ENCODE data around the gene TMEM60. TPM values are rescaled to one million over a fixed set of nuclear protein-coding genes. Genes with fewer than 3 reads are reported as not detected.

TMEM60 gene
- total and polyA plus RNA-seq, 2 donors (not counting 3 experiments of a cell fraction or from before 2014, with no cell fraction given) = 15.8 to 19.5 TPM

DNA sequence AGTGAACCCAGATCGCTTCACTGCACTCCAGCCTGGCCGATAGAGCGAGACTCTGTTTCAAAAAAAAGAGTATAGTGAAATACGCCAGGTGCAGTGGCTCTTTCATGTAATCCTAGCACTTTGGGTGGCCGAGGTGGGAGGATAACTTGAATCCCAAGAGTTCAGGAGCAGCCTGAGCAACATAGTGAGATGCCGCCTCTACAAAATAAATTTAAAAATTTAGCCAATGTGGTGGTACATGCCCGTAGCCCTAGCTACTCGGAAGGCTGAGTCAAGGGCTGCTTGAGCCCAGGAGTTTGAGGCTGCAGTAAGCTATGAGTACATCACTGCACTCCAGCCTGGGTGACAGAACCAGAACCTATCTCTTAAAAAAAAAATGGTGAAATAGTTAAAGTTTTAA is 27.9 kb downstream of the TMEM60 start:
- POLR2A ChIA-PET = no interaction called here
- Histone ChIP-seq H3K36me3 (ENCODE audit: control insufficient read depth in 2 of 2, extremely low read depth in 1 of 2, insufficient read depth in 2 of 2, low read length in 2 of 2) (no peaks in the 10 kb centered on the region), H3K9me3 (replicated peaks; ENCODE audit: control insufficient read depth, insufficient read depth, low read length) (no peaks in the 10 kb centered on the region), H4K20me1 (replicated peaks; ENCODE audit: control insufficient read depth, extremely low read depth, insufficient read depth, low read length) (no peaks in the 10 kb centered on the region), H3K9ac (replicated peaks; ENCODE audit: extremely low read depth, insufficient read depth, low read length) (no peak overlapping the region), H3K4me1 (ENCODE audit: control insufficient read depth, extremely low read depth, insufficient read depth, low read length) (no peaks in the 10 kb centered on the region), H3K9me1 (replicated peaks; ENCODE audit: control insufficient read depth, extremely low read depth, insufficient read depth, low read length) (no peaks in the 10 kb centered on the region), H3K79me2 (ENCODE audit: control insufficient read depth, insufficient read depth, low read length) (no peaks in the 10 kb centered on the region), H2AFZ (ENCODE audit: low read depth, low read length) (no peak overlapping the region), H3K4me3 (replicated peaks in 1 of 3; ENCODE audit: insufficient read depth in 1 of 3, low read depth in 1 of 3, low read length in 3 of 3) (no peak overlapping the region), H3K27me3 (ENCODE audit: control insufficient read depth in 2 of 2, insufficient read depth in 2 of 2, low read length in 2 of 2) (no peaks in the 10 kb centered on the region), H3K27ac (ENCODE audit: insufficient read depth, low read depth, low read length) (no peak overlapping the region), H3K4me2 (ENCODE audit: insufficient read depth, low read length) (no peak overlapping the region)
- CTCF ChIA-PET = interaction anchor here (1.5 kb wide), 1 partner anchor 119 kb away, joined by 4 read pairs; no protein-coding TSS in a partner anchor
- FAIRE-seq (no peak), DNase-seq (ENCODE audit: low read depth, low spot score) (no peak)
- TF ChIP-seq MYC (IDR thresholded peaks at IDR 0.05; ENCODE audit: low read depth, low read length) (no peak), POLR2A (IDR thresholded peaks at IDR 0.05; ENCODE audit: low read depth, low read length) (no peak), FOS (IDR thresholded peaks at IDR 0.05; ENCODE audit: borderline replicate concordance, insufficient read depth, low read length) (no peak), GATA2 (IDR thresholded peaks at IDR 0.05; ENCODE audit: insufficient read depth, insufficient read length, low read depth, low read length) (no peak), EZH2 (IDR thresholded peaks at IDR 0.05; ENCODE audit: borderline replicate concordance, low read depth, low read length, severe bottlenecking) (no peak), POLR2AphosphoS5 (IDR thresholded peaks at IDR 0.05; ENCODE audit: insufficient read depth, low read depth, low read length) (no peak), JUN (IDR thresholded peaks at IDR 0.05; ENCODE audit: borderline replicate concordance, insufficient read depth, insufficient read length, low read depth) (no peak)
- TF ChIP-seq, protein P1, sequence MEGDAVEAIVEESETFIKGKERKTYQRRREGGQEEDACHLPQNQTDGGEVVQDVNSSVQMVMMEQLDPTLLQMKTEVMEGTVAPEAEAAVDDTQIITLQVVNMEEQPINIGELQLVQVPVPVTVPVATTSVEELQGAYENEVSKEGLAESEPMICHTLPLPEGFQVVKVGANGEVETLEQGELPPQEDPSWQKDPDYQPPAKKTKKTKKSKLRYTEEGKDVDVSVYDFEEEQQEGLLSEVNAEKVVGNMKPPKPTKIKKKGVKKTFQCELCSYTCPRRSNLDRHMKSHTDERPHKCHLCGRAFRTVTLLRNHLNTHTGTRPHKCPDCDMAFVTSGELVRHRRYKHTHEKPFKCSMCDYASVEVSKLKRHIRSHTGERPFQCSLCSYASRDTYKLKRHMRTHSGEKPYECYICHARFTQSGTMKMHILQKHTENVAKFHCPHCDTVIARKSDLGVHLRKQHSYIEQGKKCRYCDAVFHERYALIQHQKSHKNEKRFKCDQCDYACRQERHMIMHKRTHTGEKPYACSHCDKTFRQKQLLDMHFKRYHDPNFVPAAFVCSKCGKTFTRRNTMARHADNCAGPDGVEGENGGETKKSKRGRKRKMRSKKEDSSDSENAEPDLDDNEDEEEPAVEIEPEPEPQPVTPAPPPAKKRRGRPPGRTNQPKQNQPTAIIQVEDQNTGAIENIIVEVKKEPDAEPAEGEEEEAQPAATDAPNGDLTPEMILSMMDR (IDR thresholded peaks at IDR 0.05; ENCODE audit: extremely low read depth in 1 of 2, insufficient read depth in 1 of 2, low read depth in 1 of 2, low read length in 2 of 2) = no peak
- TF ChIP-seq, protein P2, sequence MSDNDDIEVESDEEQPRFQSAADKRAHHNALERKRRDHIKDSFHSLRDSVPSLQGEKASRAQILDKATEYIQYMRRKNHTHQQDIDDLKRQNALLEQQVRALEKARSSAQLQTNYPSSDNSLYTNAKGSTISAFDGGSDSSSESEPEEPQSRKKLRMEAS (IDR thresholded peaks at IDR 0.05; ENCODE audit: insufficient read depth, insufficient read length) = no peak
- intact Hi-C loops (cut with micrococcal nuclease) (no loop called here), dilution Hi-C loops (cut with MboI; ENCODE audit: extremely low pct_ligation_motif_present, low sequenced_read_pairs) (no loop called here)
- no TSS peak for BruUV-seq (replicated peaks)
